SK-N-SH treated with all-trans-retinoic acid at 6 μM for 48 hours (cell line): ENCODE data around the gene DDX50.

ENCODE experiments used
- ATAC-seq: fragments of 200-7000 bp; cut with Tn5 transposase; 3 replicates; pipeline ENCODE4 v1.9.1; 2020; ENCODE audit warnings: mild to moderate bottlenecking, moderate library complexity
- ARNTL ChIP-seq: fragments of 450-650 bp; formaldehyde crosslinking; IDR thresholded peaks from 2 replicates; pipeline ENCODE4 v1.5.0; 2020; ENCODE audit warnings: low read depth, mild to moderate bottlenecking, moderate library complexity, borderline replicate concordance
- BACH2 ChIP-seq: fragments of 250-450 bp; sonication (Bioruptor Pico); IDR thresholded peaks from 2 replicates; pipeline ENCODE4 v1.9.0; 2021; ENCODE audit warnings: mild to moderate bottlenecking, borderline replicate concordance
- CSDC2 ChIP-seq: fragments of 250-450 bp; sonication (Bioruptor Pico); IDR thresholded peaks from 2 replicates; pipeline ENCODE4 v1.5.0; 2020; ENCODE audit warnings: mild to moderate bottlenecking, moderate library complexity
- CSRNP3 ChIP-seq: fragments of 250-450 bp; sonication (Bioruptor Pico); IDR thresholded peaks from 2 replicates; pipeline ENCODE4 v1.5.1; 2021; ENCODE audit warnings: mild to moderate bottlenecking, moderate library complexity
- ESRRG ChIP-seq: fragments of 250-450 bp; sonication (Bioruptor Pico); IDR thresholded peaks from 2 replicates; pipeline ENCODE4 v1.6.1; 2021; ENCODE audit warnings: mild to moderate bottlenecking
- GLIS3 ChIP-seq: fragments of 250-450 bp; sonication (Bioruptor Pico); IDR thresholded peaks from 2 replicates; pipeline ENCODE4 v1.5.0; 2020; ENCODE audit warnings: mild to moderate bottlenecking, moderate library complexity
- ISL1 ChIP-seq: fragments of 250-450 bp; sonication (Bioruptor Pico); IDR thresholded peaks from 2 replicates; pipeline ENCODE4 v2.1.2; 2022; ENCODE audit warnings: mild to moderate bottlenecking, moderate library complexity
- OSR1 ChIP-seq: fragments of 250-450 bp; sonication (Bioruptor Pico); IDR thresholded peaks from 2 replicates; pipeline ENCODE4 v1.8.0; 2022; ENCODE audit warnings: moderate library complexity, mild to moderate bottlenecking, inconsistent platforms
- POU6F1 ChIP-seq: fragments of 250-450 bp; sonication (Bioruptor Pico); IDR thresholded peaks from 2 replicates; pipeline ENCODE4 v1.8.0; 2021; ENCODE audit warnings: low read depth, mild to moderate bottlenecking, moderate library complexity, borderline replicate concordance
- PPARA ChIP-seq: fragments of 250-450 bp; sonication (Bioruptor Pico); IDR thresholded peaks from 2 replicates; pipeline ENCODE4 v1.5.0; 2020; ENCODE audit warnings: mild to moderate bottlenecking, borderline replicate concordance
- RARB ChIP-seq: fragments of 250-450 bp; sonication (Bioruptor Pico); IDR thresholded peaks from 2 replicates; pipeline ENCODE4 v1.8.0; 2021; ENCODE audit warnings: mild to moderate bottlenecking, moderate library complexity
- TCF4 ChIP-seq: fragments of 250-450 bp; sonication (Bioruptor Pico); IDR thresholded peaks from 2 replicates; pipeline ENCODE4 v1.8.0; 2021; ENCODE audit warnings: mild to moderate bottlenecking, moderate library complexity, borderline replicate concordance
- ZC3H10 ChIP-seq: fragments of 250-450 bp; sonication (Bioruptor Pico); IDR thresholded peaks from 2 replicates; pipeline ENCODE4 v1.5.1; 2021; ENCODE audit warnings: mild to moderate bottlenecking, moderate library complexity
- ZFP3 ChIP-seq: fragments of 250-450 bp; sonication (Bioruptor Pico); IDR thresholded peaks from 2 replicates; pipeline ENCODE4 v1.5.0; 2020; ENCODE audit warnings: mild to moderate bottlenecking, moderate library complexity
- ZFP30 ChIP-seq: fragments of 450-650 bp; formaldehyde crosslinking; IDR thresholded peaks from 2 replicates; pipeline ENCODE4 v1.5.0; 2022; ENCODE audit warnings: mild to moderate bottlenecking, moderate library complexity
- ZNF70 ChIP-seq: fragments of 450-650 bp; formaldehyde crosslinking; IDR thresholded peaks from 2 replicates; pipeline ENCODE4 v1.5.0; 2020; ENCODE audit warnings: mild to moderate bottlenecking, moderate library complexity
- ZNF8 ChIP-seq: fragments of 450-650 bp; formaldehyde crosslinking; IDR thresholded peaks from 2 replicates; pipeline ENCODE4 v1.5.0; 2020; ENCODE audit warnings: mild to moderate bottlenecking, moderate library complexity
- TF ChIP-seq, protein P1 (sequence below): fragments of 250-450 bp; sonication (Bioruptor Pico); IDR thresholded peaks from 2 replicates; pipeline ENCODE4 v1.5.0; 2020; ENCODE audit warnings: mild to moderate bottlenecking, moderate library complexity
- TF ChIP-seq, protein P2 (sequence below): fragments of 250-450 bp; sonication (Bioruptor Pico); IDR thresholded peaks from 2 replicates; pipeline ENCODE4 v1.5.1; 2020; ENCODE audit warnings: low read depth, mild to moderate bottlenecking, moderate library complexity
- TF ChIP-seq, protein P3 (sequence below): fragments of 250-450 bp; sonication (Bioruptor Pico); IDR thresholded peaks from 2 replicates; pipeline ENCODE4 v1.8.0; 2020; ENCODE audit warnings: mild to moderate bottlenecking, moderate library complexity, borderline replicate concordance

The DDX50 gene

DNA sequence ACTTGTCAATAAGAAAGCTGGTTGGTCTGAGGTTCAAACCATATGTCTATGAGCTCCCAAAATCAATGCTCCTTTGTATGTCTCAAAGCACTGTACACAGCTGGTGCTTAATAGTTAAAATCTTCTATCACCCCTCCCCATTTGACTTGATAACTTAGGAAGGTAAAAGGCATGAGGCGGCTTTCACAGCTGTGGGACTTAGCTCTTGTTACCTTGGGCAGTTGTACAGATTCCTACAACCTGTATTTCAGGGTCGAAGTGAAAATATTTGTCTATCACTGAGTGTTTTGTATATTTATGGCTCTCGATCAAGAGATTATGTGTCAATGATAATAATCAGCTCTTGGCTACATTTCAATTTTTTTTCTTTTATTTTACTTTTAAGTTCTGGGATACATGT, 86.5 kb downstream of the DDX50 start:
- no peak for ATAC-seq
- TF ChIP-seq, protein P1, sequence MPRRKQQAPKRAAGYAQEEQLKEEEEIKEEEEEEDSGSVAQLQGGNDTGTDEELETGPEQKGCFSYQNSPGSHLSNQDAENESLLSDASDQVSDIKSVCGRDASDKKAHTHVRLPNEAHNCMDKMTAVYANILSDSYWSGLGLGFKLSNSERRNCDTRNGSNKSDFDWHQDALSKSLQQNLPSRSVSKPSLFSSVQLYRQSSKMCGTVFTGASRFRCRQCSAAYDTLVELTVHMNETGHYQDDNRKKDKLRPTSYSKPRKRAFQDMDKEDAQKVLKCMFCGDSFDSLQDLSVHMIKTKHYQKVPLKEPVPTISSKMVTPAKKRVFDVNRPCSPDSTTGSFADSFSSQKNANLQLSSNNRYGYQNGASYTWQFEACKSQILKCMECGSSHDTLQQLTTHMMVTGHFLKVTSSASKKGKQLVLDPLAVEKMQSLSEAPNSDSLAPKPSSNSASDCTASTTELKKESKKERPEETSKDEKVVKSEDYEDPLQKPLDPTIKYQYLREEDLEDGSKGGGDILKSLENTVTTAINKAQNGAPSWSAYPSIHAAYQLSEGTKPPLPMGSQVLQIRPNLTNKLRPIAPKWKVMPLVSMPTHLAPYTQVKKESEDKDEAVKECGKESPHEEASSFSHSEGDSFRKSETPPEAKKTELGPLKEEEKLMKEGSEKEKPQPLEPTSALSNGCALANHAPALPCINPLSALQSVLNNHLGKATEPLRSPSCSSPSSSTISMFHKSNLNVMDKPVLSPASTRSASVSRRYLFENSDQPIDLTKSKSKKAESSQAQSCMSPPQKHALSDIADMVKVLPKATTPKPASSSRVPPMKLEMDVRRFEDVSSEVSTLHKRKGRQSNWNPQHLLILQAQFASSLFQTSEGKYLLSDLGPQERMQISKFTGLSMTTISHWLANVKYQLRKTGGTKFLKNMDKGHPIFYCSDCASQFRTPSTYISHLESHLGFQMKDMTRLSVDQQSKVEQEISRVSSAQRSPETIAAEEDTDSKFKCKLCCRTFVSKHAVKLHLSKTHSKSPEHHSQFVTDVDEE (CRISPR knock-in tag) = no peak
- TF ChIP-seq, protein P2, sequence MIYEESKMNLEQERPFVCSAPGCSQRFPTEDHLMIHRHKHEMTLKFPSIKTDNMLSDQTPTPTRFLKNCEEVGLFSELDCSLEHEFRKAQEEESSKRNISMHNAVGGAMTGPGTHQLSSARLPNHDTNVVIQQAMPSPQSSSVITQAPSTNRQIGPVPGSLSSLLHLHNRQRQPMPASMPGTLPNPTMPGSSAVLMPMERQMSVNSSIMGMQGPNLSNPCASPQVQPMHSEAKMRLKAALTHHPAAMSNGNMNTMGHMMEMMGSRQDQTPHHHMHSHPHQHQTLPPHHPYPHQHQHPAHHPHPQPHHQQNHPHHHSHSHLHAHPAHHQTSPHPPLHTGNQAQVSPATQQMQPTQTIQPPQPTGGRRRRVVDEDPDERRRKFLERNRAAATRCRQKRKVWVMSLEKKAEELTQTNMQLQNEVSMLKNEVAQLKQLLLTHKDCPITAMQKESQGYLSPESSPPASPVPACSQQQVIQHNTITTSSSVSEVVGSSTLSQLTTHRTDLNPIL (CRISPR knock-in tag) = no peak
- TF ChIP-seq GLIS3 = no peak
- TF ChIP-seq TCF4 (CRISPR knock-in tag) = no peak
- no peak for TF ChIP-seq CSRNP3 (CRISPR knock-in tag)
- no peak for TF ChIP-seq ISL1 (CRISPR knock-in tag)
- TF ChIP-seq ZNF70 (CRISPR knock-in tag) = no peak
- no peak for TF ChIP-seq CSDC2 (CRISPR knock-in tag)
- TF ChIP-seq ZC3H10 (CRISPR knock-in tag) = no peak
- TF ChIP-seq PPARA (CRISPR knock-in tag) = no peak
- TF ChIP-seq ZFP30 = no peak
- no peak for TF ChIP-seq ESRRG (CRISPR knock-in tag)
- no peak for TF ChIP-seq RARB
- TF ChIP-seq POU6F1 (CRISPR knock-in tag) = no peak
- TF ChIP-seq ARNTL = no peak

GRCh38 chr10:68988530-68989316, 87.6 kb downstream of the DDX50 start, which contains the start of gene KIFBP:
KIFBP (plus strand) TSS chr10:68988803; CDS start chr10:68988833, 30 bp downstream.
- ATAC-seq = peak; percentile 92
- TF ChIP-seq OSR1 (CRISPR knock-in tag) (no peak), ZNF8 (CRISPR knock-in tag) (no peak), POU6F1 (CRISPR knock-in tag) (0 out of 2 replicates have a peak, but pooled peaks have one; percentile 62), CSDC2 (CRISPR knock-in tag) (no peak), GLIS3 (no peak)
- TF ChIP-seq, all 23 proteins: peak for 1

- ATAC-seq = no peak; the same call in 2 of the 3 replicates
- TF ChIP-seq, protein P3, sequence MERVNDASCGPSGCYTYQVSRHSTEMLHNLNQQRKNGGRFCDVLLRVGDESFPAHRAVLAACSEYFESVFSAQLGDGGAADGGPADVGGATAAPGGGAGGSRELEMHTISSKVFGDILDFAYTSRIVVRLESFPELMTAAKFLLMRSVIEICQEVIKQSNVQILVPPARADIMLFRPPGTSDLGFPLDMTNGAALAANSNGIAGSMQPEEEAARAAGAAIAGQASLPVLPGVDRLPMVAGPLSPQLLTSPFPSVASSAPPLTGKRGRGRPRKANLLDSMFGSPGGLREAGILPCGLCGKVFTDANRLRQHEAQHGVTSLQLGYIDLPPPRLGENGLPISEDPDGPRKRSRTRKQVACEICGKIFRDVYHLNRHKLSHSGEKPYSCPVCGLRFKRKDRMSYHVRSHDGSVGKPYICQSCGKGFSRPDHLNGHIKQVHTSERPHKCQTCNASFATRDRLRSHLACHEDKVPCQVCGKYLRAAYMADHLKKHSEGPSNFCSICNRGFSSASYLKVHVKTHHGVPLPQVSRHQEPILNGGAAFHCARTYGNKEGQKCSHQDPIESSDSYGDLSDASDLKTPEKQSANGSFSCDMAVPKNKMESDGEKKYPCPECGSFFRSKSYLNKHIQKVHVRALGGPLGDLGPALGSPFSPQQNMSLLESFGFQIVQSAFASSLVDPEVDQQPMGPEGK (CRISPR knock-in tag) = no peak
- TF ChIP-seq ZFP30 (no peak), ISL1 (CRISPR knock-in tag) (no peak), ZC3H10 (CRISPR knock-in tag) (no peak), CSDC2 (CRISPR knock-in tag) (no peak), BACH2 (CRISPR knock-in tag) (no peak), ZFP3 (CRISPR knock-in tag) (no peak), ESRRG (CRISPR knock-in tag) (no peak), GLIS3 (no peak)
- TF ChIP-seq, protein P1 (CRISPR knock-in tag) = no peak
- TF ChIP-seq, protein P2 (CRISPR knock-in tag) = no peak
Measured at GRCh38 chr10:68989317-68989990, 88.3 kb downstream of the DDX50 start.
